HFFc6 (cell line): ENCODE measurements around the gene SRP72. TPM values are rescaled to one million over a fixed set of nuclear protein-coding genes. Genes with fewer than 3 reads are reported as not detected.
"Not testable (repeated sequence)": the region's sequence is repeated elsewhere in the genome, so short reads cannot be mapped to it uniquely, and the experiment has no call there.

ENCODE experiments used
- DNase-seq: peaks from one replicate; pipeline ENCODE4 v3.0.0-alpha.2; 2018
- H3K27ac Mint-ChIP-seq: 2 replicates; pipeline ENCODE4 v1.8.0; 2020; ENCODE audit warnings: mild to moderate bottlenecking, mixed read lengths
- H3K27me3 Mint-ChIP-seq: 2 replicates; pipeline ENCODE4 v1.8.0; 2021; ENCODE audit warnings: mild to moderate bottlenecking, moderate library complexity, mixed read lengths; ENCODE audit not compliant: insufficient read depth
- H3K36me3 Mint-ChIP-seq: 2 replicates; pipeline ENCODE4 v1.8.0; 2021; ENCODE audit warnings: low read depth, mixed read lengths
- H3K4me1 Mint-ChIP-seq: 2 replicates; pipeline ENCODE4 v1.8.0; 2020; ENCODE audit warnings: low read depth, mixed read lengths
- H3K4me3 Mint-ChIP-seq: 2 replicates; pipeline ENCODE4 v1.8.0; 2020; ENCODE audit warnings: mild to moderate bottlenecking, moderate library complexity, mixed read lengths
- H3K9me3 Mint-ChIP-seq: 2 replicates; pipeline ENCODE4 v1.8.0; 2020; ENCODE audit warnings: mild to moderate bottlenecking, mixed read lengths
- CTCF ChIP-seq: fragments of 200-600 bp; sonication (generic); IDR thresholded peaks from 2 replicates; pipeline ENCODE4 v1.5.0; 2021; ENCODE audit warnings: antibody characterized with exemption, mild to moderate bottlenecking
- total RNA-seq, 6 experiments: library from RNA; stranded (reverse); fragmentation: NEBNext Ultra II Directional; extraction: Animal tissue kit (Norgen Biotek cat#: 25700); gene quantifications; 2 replicates in 1 of 6; 3 replicates in 5 of 6; pipeline ENCODE4 v1.2.3, GENCODE V29; 2021

Gene SRP72
- total RNA-seq, 6 experiments from 2014 or later = 152 to 180 (median 166) TPM

GRCh38 chr4:56448301-56448700 is 19.1 kb upstream of the SRP72 start:
- no peaks in the 10 kb centered on the region for H3K27me3 Mint-ChIP-seq
- no peak overlapping the region for H3K4me3 Mint-ChIP-seq
- peaks cover 18% of the 10 kb centered on the region for H3K4me1 Mint-ChIP-seq
- H3K36me3 Mint-ChIP-seq = peaks cover 44% of the 10 kb centered on the region
- H3K27ac Mint-ChIP-seq = no peak overlapping the region; the same call in 1 of the 2 replicates
- H3K9me3 Mint-ChIP-seq = no peaks in the 10 kb centered on the region
- DNase-seq = no peak
- TF ChIP-seq CTCF = no peak

- not testable (repeated sequence) for H3K27ac Mint-ChIP-seq, H3K27me3 Mint-ChIP-seq, H3K4me1 Mint-ChIP-seq, H3K4me3 Mint-ChIP-seq, DNase-seq, H3K9me3 Mint-ChIP-seq
- H3K36me3 Mint-ChIP-seq = peaks cover 47% of the 10 kb centered on the region
Observed at GRCh38 chr4:56449475-56449874, 17.9 kb upstream of the SRP72 start.

- Mint-ChIP-seq H3K36me3 (peaks cover 51% of the 10 kb centered on the region), H3K4me3 (no peak overlapping the region), H3K4me1 (no peaks in the 10 kb centered on the region), H3K9me3 (no peaks in the 10 kb centered on the region), H3K27ac (no peak overlapping the region), H3K27me3 (no peaks in the 10 kb centered on the region)
- TF ChIP-seq CTCF = no peak
- DNase-seq = no peak
Observed at GRCh38 chr4:56450342-56450741, 17.1 kb upstream of the SRP72 start.

- H3K36me3 Mint-ChIP-seq = peaks cover 47% of the 10 kb centered on the region
- no peak for TF ChIP-seq CTCF
- no peak overlapping the region for H3K4me3 Mint-ChIP-seq
- H3K9me3 Mint-ChIP-seq = no peaks in the 10 kb centered on the region
- no peaks in the 10 kb centered on the region for H3K27me3 Mint-ChIP-seq
- H3K27ac Mint-ChIP-seq = peak overlapping the region; percentile 15; the same call in 1 of the 2 replicates
- peaks cover 10% of the 10 kb centered on the region for H3K4me1 Mint-ChIP-seq
- no peak for DNase-seq
Observed at GRCh38 chr4:56460085-56460484, 7.3 kb upstream of the SRP72 start.

GRCh38 chr4:56462157-56462556 is 5.3 kb upstream of the SRP72 start:
- TF ChIP-seq CTCF = no peak
- Mint-ChIP-seq H3K27me3 (peaks cover 7% of the 10 kb centered on the region), H3K9me3 (peaks cover 3% of the 10 kb centered on the region), H3K27ac (no peak overlapping the region), H3K4me3 (no peak overlapping the region), H3K36me3 (peaks cover 41% of the 10 kb centered on the region), H3K4me1 (peaks cover 22% of the 10 kb centered on the region)
- DNase-seq = no peak

- Mint-ChIP-seq H3K4me3 (no peak overlapping the region), H3K4me1 (peaks cover 24% of the 10 kb centered on the region), H3K27me3 (peaks cover 8% of the 10 kb centered on the region), H3K9me3 (peaks cover 5% of the 10 kb centered on the region), H3K27ac (no peak overlapping the region), H3K36me3 (peaks cover 49% of the 10 kb centered on the region)
- no peak for TF ChIP-seq CTCF
- no peak for DNase-seq
Observed at GRCh38 chr4:56463711-56464110, 3.7 kb upstream of the SRP72 start.
